ENCODE data around the gene UROC1. TPM values are rescaled to one million over a fixed set of nuclear protein-coding genes. Genes with fewer than 3 reads are reported as not detected.

The UROC1 gene
- total and polyA plus RNA-seq, 2 experiments from 2014 or later, result not detected

GRCh38 chr3:126485956-126486355 is 31.6 kb downstream of the UROC1 start (continued):
- TF ChIP-seq, protein P1, sequence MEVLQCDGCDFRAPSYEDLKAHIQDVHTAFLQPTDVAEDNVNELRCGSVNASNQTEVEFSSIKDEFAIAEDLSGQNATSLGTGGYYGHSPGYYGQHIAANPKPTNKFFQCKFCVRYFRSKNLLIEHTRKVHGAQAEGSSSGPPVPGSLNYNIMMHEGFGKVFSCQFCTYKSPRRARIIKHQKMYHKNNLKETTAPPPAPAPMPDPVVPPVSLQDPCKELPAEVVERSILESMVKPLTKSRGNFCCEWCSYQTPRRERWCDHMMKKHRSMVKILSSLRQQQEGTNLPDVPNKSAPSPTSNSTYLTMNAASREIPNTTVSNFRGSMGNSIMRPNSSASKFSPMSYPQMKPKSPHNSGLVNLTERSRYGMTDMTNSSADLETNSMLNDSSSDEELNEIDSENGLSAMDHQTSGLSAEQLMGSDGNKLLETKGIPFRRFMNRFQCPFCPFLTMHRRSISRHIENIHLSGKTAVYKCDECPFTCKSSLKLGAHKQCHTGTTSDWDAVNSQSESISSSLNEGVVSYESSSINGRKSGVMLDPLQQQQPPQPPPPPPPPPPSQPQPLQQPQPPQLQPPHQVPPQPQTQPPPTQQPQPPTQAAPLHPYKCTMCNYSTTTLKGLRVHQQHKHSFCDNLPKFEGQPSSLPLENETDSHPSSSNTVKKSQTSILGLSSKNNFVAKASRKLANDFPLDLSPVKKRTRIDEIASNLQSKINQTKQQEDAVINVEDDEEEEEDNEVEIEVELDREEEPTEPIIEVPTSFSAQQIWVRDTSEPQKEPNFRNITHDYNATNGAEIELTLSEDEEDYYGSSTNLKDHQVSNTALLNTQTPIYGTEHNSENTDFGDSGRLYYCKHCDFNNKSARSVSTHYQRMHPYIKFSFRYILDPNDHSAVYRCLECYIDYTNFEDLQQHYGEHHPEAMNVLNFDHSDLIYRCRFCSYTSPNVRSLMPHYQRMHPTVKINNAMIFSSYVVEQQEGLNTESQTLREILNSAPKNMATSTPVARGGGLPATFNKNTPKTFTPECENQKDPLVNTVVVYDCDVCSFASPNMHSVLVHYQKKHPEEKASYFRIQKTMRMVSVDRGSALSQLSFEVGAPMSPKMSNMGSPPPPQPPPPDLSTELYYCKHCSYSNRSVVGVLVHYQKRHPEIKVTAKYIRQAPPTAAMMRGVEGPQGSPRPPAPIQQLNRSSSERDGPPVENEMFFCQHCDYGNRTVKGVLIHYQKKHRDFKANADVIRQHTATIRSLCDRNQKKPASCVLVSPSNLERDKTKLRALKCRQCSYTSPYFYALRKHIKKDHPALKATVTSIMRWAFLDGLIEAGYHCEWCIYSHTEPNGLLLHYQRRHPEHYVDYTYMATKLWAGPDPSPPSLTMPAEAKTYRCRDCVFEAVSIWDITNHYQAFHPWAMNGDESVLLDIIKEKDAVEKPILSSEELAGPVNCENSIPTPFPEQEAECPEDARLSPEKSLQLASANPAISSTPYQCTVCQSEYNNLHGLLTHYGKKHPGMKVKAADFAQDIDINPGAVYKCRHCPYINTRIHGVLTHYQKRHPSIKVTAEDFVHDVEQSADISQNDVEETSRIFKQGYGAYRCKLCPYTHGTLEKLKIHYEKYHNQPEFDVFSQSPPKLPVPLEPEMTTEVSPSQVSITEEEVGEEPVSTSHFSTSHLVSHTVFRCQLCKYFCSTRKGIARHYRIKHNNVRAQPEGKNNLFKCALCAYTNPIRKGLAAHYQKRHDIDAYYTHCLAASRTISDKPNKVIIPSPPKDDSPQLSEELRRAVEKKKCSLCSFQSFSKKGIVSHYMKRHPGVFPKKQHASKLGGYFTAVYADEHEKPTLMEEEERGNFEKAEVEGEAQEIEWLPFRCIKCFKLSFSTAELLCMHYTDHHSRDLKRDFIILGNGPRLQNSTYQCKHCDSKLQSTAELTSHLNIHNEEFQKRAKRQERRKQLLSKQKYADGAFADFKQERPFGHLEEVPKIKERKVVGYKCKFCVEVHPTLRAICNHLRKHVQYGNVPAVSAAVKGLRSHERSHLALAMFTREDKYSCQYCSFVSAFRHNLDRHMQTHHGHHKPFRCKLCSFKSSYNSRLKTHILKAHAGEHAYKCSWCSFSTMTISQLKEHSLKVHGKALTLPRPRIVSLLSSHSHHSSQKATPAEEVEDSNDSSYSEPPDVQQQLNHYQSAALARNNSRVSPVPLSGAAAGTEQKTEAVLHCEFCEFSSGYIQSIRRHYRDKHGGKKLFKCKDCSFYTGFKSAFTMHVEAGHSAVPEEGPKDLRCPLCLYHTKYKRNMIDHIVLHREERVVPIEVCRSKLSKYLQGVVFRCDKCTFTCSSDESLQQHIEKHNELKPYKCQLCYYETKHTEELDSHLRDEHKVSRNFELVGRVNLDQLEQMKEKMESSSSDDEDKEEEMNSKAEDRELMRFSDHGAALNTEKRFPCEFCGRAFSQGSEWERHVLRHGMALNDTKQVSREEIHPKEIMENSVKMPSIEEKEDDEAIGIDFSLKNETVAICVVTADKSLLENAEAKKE (CRISPR knock-in tag; IDR thresholded peaks at IDR 0.05), result no peak
- TF ChIP-seq NANOG (IDR thresholded peaks at IDR 0.05; ENCODE audit: borderline replicate concordance), result no peak
- no peak for TF ChIP-seq ZNF331 (CRISPR knock-in tag; IDR thresholded peaks at IDR 0.05; ENCODE audit: low read depth)
- TF ChIP-seq ETS1 (IDR thresholded peaks at IDR 0.05), result no peak
- no peak for TF ChIP-seq POLR2AphosphoS5 (IDR thresholded peaks at IDR 0.05; ENCODE audit: low read depth)
- TF ChIP-seq JUNB (IDR thresholded peaks at IDR 0.05; ENCODE audit: unreplicated experiment), result no peak
- TF ChIP-seq STAT1 (IDR thresholded peaks at IDR 0.05; ENCODE audit: unreplicated experiment), result no peak
- TF ChIP-seq, protein P2, sequence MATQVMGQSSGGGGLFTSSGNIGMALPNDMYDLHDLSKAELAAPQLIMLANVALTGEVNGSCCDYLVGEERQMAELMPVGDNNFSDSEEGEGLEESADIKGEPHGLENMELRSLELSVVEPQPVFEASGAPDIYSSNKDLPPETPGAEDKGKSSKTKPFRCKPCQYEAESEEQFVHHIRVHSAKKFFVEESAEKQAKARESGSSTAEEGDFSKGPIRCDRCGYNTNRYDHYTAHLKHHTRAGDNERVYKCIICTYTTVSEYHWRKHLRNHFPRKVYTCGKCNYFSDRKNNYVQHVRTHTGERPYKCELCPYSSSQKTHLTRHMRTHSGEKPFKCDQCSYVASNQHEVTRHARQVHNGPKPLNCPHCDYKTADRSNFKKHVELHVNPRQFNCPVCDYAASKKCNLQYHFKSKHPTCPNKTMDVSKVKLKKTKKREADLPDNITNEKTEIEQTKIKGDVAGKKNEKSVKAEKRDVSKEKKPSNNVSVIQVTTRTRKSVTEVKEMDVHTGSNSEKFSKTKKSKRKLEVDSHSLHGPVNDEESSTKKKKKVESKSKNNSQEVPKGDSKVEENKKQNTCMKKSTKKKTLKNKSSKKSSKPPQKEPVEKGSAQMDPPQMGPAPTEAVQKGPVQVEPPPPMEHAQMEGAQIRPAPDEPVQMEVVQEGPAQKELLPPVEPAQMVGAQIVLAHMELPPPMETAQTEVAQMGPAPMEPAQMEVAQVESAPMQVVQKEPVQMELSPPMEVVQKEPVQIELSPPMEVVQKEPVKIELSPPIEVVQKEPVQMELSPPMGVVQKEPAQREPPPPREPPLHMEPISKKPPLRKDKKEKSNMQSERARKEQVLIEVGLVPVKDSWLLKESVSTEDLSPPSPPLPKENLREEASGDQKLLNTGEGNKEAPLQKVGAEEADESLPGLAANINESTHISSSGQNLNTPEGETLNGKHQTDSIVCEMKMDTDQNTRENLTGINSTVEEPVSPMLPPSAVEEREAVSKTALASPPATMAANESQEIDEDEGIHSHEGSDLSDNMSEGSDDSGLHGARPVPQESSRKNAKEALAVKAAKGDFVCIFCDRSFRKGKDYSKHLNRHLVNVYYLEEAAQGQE (IDR thresholded peaks at IDR 0.05; ENCODE audit: unreplicated experiment), result no peak
